ENCODE results near the gene ACSS3. TPM values are rescaled to one million over a fixed set of nuclear protein-coding genes. Genes with fewer than 3 reads are reported as not detected.

ACSS3 gene
- total and polyA plus RNA-seq, 9 of the 15 experiments (the other 6 are each of a cell fraction or from before 2014, with no cell fraction given): 0.40 TPM; not detected in 8

DNA sequence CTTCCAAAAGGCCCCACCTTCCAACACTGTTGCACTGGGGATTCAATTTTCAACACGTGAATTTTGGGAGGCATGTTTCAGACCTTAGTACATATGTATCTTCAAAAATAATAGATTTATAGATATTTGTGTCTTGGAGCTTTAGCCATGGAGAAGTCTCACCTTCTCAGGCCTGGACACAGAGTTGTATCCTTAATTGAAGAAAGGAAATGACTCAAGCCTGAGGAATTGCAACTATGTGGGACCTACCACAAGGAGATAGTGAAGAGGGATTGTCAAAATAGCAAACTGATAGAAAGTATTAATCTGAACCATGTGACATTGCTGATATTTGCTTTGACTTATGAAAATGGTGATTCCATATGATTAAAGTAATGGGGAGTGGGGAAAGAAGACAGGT lies 89.8 kb downstream of the ACSS3 start:
- H3K79me2 ChIP-seq (ENCODE audit: control insufficient read depth, insufficient read depth, low read length): no peaks in the 10 kb centered on the region

More for the DNA sequence above, 89.8 kb downstream of the ACSS3 start:
- ChIA-PET POLR2A (no interaction called here), CTCF (ENCODE audit: low intra/inter-chr PET ratio) (no interaction called here)
- DNase-seq (ENCODE audit: extremely low read depth in 1 of 4, low spot score in 3 of 4): no peak
- H3K27ac ChIP-seq (ENCODE audit: extremely low read depth, low read depth, low read length): no peak overlapping the region
- no peak for TF ChIP-seq TCF7 (IDR thresholded peaks at IDR 0.05; ENCODE audit: borderline replicate concordance)
- no peak for TF ChIP-seq RCOR1 (IDR thresholded peaks at IDR 0.05; ENCODE audit: borderline replicate concordance in 1 of 2, low read depth in 2 of 2, low read length in 2 of 2)
- TF ChIP-seq, protein P1, sequence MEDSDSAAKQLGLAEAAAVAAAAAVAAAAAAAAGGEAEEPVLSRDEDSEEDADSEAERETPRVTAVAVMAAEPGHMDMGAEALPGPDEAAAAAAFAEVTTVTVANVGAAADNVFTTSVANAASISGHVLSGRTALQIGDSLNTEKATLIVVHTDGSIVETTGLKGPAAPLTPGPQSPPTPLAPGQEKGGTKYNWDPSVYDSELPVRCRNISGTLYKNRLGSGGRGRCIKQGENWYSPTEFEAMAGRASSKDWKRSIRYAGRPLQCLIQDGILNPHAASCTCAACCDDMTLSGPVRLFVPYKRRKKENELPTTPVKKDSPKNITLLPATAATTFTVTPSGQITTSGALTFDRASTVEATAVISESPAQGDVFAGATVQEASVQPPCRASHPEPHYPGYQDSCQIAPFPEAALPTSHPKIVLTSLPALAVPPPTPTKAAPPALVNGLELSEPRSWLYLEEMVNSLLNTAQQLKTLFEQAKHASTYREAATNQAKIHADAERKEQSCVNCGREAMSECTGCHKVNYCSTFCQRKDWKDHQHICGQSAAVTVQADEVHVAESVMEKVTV (CRISPR knock-in tag; IDR thresholded peaks at IDR 0.05): no peak
- no peak for TF ChIP-seq ZBTB1 (CRISPR knock-in tag; IDR thresholded peaks at IDR 0.05; ENCODE audit: borderline replicate concordance, low read depth)
- no peak for TF ChIP-seq ETV1 (tag; conservative IDR thresholded peaks at IDR 0.05; ENCODE audit: low read depth)
- TF ChIP-seq TBL1XR1 (IDR thresholded peaks at IDR 0.05; ENCODE audit: low read length in 2 of 2): no peak
- TF ChIP-seq ZNF584 (CRISPR knock-in tag; IDR thresholded peaks at IDR 0.05; ENCODE audit: low read depth): no peak
- TF ChIP-seq THRAP3 (IDR thresholded peaks at IDR 0.05; ENCODE audit: borderline replicate concordance): no peak
- no peak for TF ChIP-seq ZNF23 (CRISPR knock-in tag; IDR thresholded peaks at IDR 0.05)
- WGBS (ENCODE audit: insufficient coverage, low coverage, missing lambda C conversion rate): 0% methylated on average over 1 of the region's 1 CpG
- ATAC-seq: no peak
- no peaks in the 10 kb centered on the region for H4K20me1 ChIP-seq (replicated peaks; ENCODE audit: control insufficient read depth, insufficient read depth, low read length)
- intact Hi-C loops (cut with micrococcal nuclease) (no loop called here), in situ Hi-C loops (cut with MboI) (no loop called here)
- H2AFZ ChIP-seq (ENCODE audit: low read depth, low read length): no peak overlapping the region
- H3K4me3 ChIP-seq: no peak overlapping the region
- H3K4me1 ChIP-seq (replicated peaks in 1 of 2; ENCODE audit: control insufficient read depth in 2 of 2, insufficient read depth in 2 of 2, low read length in 2 of 2): no peaks in the 10 kb centered on the region
- no peak for FAIRE-seq
- no peaks in the 10 kb centered on the region for H3K9me1 ChIP-seq (ENCODE audit: control insufficient read depth, insufficient read depth, low read length)
- H3K9me3 ChIP-seq (replicated peaks; ENCODE audit: control insufficient read depth, insufficient read depth, low read depth, low read length): peaks cover 4% of the 10 kb centered on the region; the same call in 1 of the 2 replicates
- H3K4me2 ChIP-seq (ENCODE audit: insufficient read depth, low read length): no peak overlapping the region
- no peaks in the 10 kb centered on the region for H3K36me3 ChIP-seq (ENCODE audit: control insufficient read depth, insufficient read depth, low read length)
- H3K27me3 ChIP-seq (ENCODE audit: control insufficient read depth in 2 of 2, insufficient read depth in 2 of 2, low read length in 2 of 2): no peaks in the 10 kb centered on the region
- no TSS peak for BruUV-seq (replicated peaks)
- H3K9ac ChIP-seq (ENCODE audit: insufficient read depth in 1 of 2, low read depth in 2 of 2, low read length in 2 of 2): no peak overlapping the region

Data from K562 (cell line).